OCI-LY3 (cell line): ENCODE measurements around the gene HEATR5B.

Source experiments
- H2AFZ ChIP-seq: fragments of 200-600, 300-600 bp; shearing (Covaris generic); 2 replicates; pipeline ENCODE4 v1.6.0; 2014; ENCODE audit warnings: antibody characterized with exemption, low read depth, low read length
- H3K27ac ChIP-seq: fragments of 200-600, 300-600 bp; sonication (generic); 2 replicates; pipeline ENCODE4 v1.5.1; 2014; ENCODE audit warnings: mild to moderate bottlenecking, low read length, moderate library complexity, mixed read lengths
- H3K27me3 ChIP-seq: fragments of 200-600, 300-600 bp; sonication (generic); 2 replicates; pipeline ENCODE4 v1.6.1; 2014; ENCODE audit warnings: low read depth, low read length, mixed read lengths
- H3K36me3 ChIP-seq: fragments of 200-600, 300-600 bp; sonication (generic); replicated peaks from 2 replicates; pipeline ENCODE3; 2014; ENCODE audit warnings: low read depth, low read length, mixed read lengths
- H3K4me1 ChIP-seq: fragments of 300-600, 200-600 bp; sonication (generic); 2 replicates; pipeline ENCODE4 v1.6.1; 2014; ENCODE audit warnings: low read length, mixed read lengths
- H3K4me2 ChIP-seq: fragments of 200-600, 300-600 bp; sonication (generic); 2 replicates; pipeline ENCODE4 v1.6.1; 2014; ENCODE audit warnings: low read length, mixed read lengths
- H3K4me3 ChIP-seq: fragments of 300-600, 200-600 bp; sonication (generic); 2 replicates; pipeline ENCODE4 v1.5.1; 2014; ENCODE audit warnings: antibody characterized with exemption, mild to moderate bottlenecking, low read length, moderate library complexity
- H3K79me2 ChIP-seq: fragments of 300-600, 200-600 bp; shearing (Covaris generic); 2 replicates; pipeline ENCODE4 v1.6.1; 2014; ENCODE audit warnings: mild to moderate bottlenecking, low read length, mixed read lengths
- H3K9ac ChIP-seq: fragments of 300-600, 200-600 bp; shearing (Covaris generic); 2 replicates; pipeline ENCODE4 v1.6.0; 2014; ENCODE audit warnings: mild to moderate bottlenecking, low read length, moderate library complexity
- H3K9me3 ChIP-seq: fragments of 200-600, 300-600 bp; shearing (Covaris generic); 2 replicates; pipeline ENCODE4 v1.6.1; 2014; ENCODE audit warnings: low read length, mixed read lengths; ENCODE audit not compliant: insufficient read depth
- H4K20me1 ChIP-seq: fragments of 200-600, 300-600 bp; sonication (generic); 2 replicates; pipeline ENCODE4 v1.6.1; 2016; ENCODE audit warnings: low read length, mixed read lengths; ENCODE audit not compliant: insufficient read depth
- CTCF ChIP-seq: fragments of 200-600, 300-600 bp; sonication (generic); IDR thresholded peaks from 2 replicates; pipeline ENCODE4 v1.5.1; 2014; ENCODE audit warnings: antibody characterized with exemption, low read length, low read depth
- EZH2phosphoT487 ChIP-seq: fragments of 200-600 bp; shearing (Covaris generic); IDR thresholded peaks from 2 replicates; pipeline ENCODE4 v1.6.1; 2018; ENCODE audit warnings: antibody characterized with exemption, mixed run types, low read depth

HEATR5B gene

DNA sequence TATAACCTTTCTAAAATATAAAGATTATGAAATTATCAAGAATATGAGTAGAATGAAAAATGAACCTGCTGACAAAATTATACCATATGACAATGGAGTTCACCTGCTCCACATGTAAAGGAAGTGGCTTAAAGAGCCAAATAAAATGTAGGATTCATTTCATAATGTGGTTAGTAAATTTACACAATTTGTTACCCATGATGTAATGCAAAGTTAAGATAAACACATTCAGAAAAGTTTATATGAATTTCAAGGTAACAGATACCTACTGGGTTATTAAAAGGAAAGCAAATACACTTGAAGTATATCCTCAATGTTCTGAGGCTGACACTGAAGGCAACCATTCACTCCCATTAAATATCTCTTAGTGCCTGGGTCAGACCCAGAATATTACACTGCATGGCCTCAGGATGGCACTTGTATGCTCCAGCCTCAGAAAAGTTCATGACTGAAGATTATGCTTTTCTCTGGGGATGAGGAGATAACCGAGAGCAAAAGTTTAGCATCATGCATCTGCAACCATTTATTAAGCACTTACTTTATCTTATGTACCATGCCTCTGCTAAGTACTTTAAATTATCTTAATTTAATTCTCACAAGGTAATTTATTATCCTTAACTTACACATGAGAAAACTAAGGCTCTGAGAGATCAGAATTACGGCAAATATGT lies 124.0 kb downstream of the HEATR5B start:
- Histone ChIP-seq H3K27ac (no peak overlapping the region), H3K27me3 (no peaks in the 10 kb centered on the region), H3K79me2 (peaks cover 50% of the 10 kb centered on the region), H3K9me3 (no peaks in the 10 kb centered on the region), H3K4me1 (peaks cover 13% of the 10 kb centered on the region), H3K4me3 (no peak overlapping the region), H3K4me2 (no peak overlapping the region), H2AFZ (no peak overlapping the region), H3K36me3 (no peaks in the 10 kb centered on the region), H4K20me1 (peaks cover 15% of the 10 kb centered on the region), H3K9ac (no peak overlapping the region)
- no peak for TF ChIP-seq EZH2phosphoT487
- TF ChIP-seq CTCF: no peak

- peaks cover 6% of the 10 kb centered on the region for H3K4me1 ChIP-seq
- peaks cover 9% of the 10 kb centered on the region; the same call in 1 of the 2 replicates for H4K20me1 ChIP-seq
- no peaks in the 10 kb centered on the region for H3K27me3 ChIP-seq
- H3K9ac ChIP-seq: no peak overlapping the region
- no peak for TF ChIP-seq CTCF
- no peak for TF ChIP-seq EZH2phosphoT487
- H3K9me3 ChIP-seq: no peaks in the 10 kb centered on the region
- H3K4me3 ChIP-seq: no peak overlapping the region
- H2AFZ ChIP-seq: no peak overlapping the region
- H3K27ac ChIP-seq: no peak overlapping the region
- H3K36me3 ChIP-seq: no peaks in the 10 kb centered on the region
- H3K4me2 ChIP-seq: no peak overlapping the region
- H3K79me2 ChIP-seq: peaks cover 36% of the 10 kb centered on the region
Observed at GRCh38 chr2:36954977-36955607, 129.1 kb downstream of the HEATR5B start.

GRCh38 chr2:36952748-36953197 lies 131.4 kb downstream of the HEATR5B start:
- no peak overlapping the region for H3K4me2 ChIP-seq
- H3K36me3 ChIP-seq: no peaks in the 10 kb centered on the region
- H3K9ac ChIP-seq: no peak overlapping the region
- peaks cover 28% of the 10 kb centered on the region for H3K79me2 ChIP-seq
- H3K9me3 ChIP-seq: no peaks in the 10 kb centered on the region
- no peaks in the 10 kb centered on the region for H3K27me3 ChIP-seq
- no peaks in the 10 kb centered on the region; the same call in 1 of the 2 replicates for H3K4me1 ChIP-seq
- TF ChIP-seq EZH2phosphoT487 (no peak), CTCF (no peak)
- peaks cover 16% of the 10 kb centered on the region; the same call in 1 of the 2 replicates for H4K20me1 ChIP-seq
- no peak overlapping the region for H2AFZ ChIP-seq
- no peak overlapping the region for H3K27ac ChIP-seq
- H3K4me3 ChIP-seq: no peak overlapping the region

GRCh38 chr2:36951574-36951973 lies 132.6 kb downstream of the HEATR5B start:
- H3K9ac ChIP-seq: no peak overlapping the region
- TF ChIP-seq CTCF (no peak), EZH2phosphoT487 (no peak)
- H3K4me3 ChIP-seq: no peak overlapping the region
- peaks cover 13% of the 10 kb centered on the region; the same call in 1 of the 2 replicates for H4K20me1 ChIP-seq
- H3K27me3 ChIP-seq: no peaks in the 10 kb centered on the region
- no peaks in the 10 kb centered on the region for H3K9me3 ChIP-seq
- H2AFZ ChIP-seq: no peak overlapping the region
- H3K4me2 ChIP-seq: no peak overlapping the region
- H3K4me1 ChIP-seq: no peaks in the 10 kb centered on the region; the same call in 1 of the 2 replicates
- H3K36me3 ChIP-seq: no peaks in the 10 kb centered on the region
- peaks cover 22% of the 10 kb centered on the region for H3K79me2 ChIP-seq
- H3K27ac ChIP-seq: no peak overlapping the region
